Measurements from ENCODE around the gene ATG7. TPM values are rescaled to one million over a fixed set of nuclear protein-coding genes. Genes with fewer than 3 reads are reported as not detected.
A peak's percentile ranks its signal among the peaks of the same experiment; 100 is the strongest.

ATG7 gene
- total RNA-seq, 1 donor from 2014 or later = 53.5 TPM

DNA sequence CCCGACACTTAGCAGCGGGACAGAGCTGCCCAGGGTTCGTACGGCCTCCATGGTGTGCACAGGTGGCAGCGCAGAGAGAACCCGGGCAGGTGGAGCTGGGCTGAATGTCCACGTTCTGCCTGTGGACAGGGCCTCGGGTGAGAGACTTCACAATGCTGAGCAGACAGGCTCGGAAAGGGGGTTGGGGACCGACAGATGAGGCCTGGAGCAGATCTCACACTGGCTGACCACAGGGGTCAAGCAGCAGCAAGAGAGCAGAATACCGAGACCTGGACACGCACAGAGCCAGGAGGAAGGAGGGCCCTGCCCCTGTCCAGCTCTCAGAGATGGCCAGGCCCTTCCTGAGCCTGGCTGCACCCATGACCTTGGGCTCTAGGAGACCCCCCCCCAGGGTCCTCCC, 288.5 kb downstream of the ATG7 start:
- H3K4me1 ChIP-seq = peaks cover 3% of the 10 kb centered on the region
- no peaks in the 10 kb centered on the region for H3K36me3 ChIP-seq
- Mint-ChIP-seq H3K9me3 (no peaks in the 10 kb centered on the region), H3K4me3 (no peak overlapping the region), H3K27ac (peak overlapping the region; percentile 95), H3K4me1 (peaks cover 62% of the 10 kb centered on the region), H3K27me3 (ENCODE audit: insufficient read depth, low read depth) (peaks cover 12% of the 10 kb centered on the region), H3K36me3 (peaks cover 41% of the 10 kb centered on the region)
- H3K27me3 ChIP-seq = no peaks in the 10 kb centered on the region
- TF ChIP-seq EZH2 (IDR thresholded peaks at IDR 0.05) (no peak), EZH2phosphoT487 (IDR thresholded peaks at IDR 0.05) (no peak)
- TF ChIP-seq, protein P1, sequence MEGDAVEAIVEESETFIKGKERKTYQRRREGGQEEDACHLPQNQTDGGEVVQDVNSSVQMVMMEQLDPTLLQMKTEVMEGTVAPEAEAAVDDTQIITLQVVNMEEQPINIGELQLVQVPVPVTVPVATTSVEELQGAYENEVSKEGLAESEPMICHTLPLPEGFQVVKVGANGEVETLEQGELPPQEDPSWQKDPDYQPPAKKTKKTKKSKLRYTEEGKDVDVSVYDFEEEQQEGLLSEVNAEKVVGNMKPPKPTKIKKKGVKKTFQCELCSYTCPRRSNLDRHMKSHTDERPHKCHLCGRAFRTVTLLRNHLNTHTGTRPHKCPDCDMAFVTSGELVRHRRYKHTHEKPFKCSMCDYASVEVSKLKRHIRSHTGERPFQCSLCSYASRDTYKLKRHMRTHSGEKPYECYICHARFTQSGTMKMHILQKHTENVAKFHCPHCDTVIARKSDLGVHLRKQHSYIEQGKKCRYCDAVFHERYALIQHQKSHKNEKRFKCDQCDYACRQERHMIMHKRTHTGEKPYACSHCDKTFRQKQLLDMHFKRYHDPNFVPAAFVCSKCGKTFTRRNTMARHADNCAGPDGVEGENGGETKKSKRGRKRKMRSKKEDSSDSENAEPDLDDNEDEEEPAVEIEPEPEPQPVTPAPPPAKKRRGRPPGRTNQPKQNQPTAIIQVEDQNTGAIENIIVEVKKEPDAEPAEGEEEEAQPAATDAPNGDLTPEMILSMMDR (IDR thresholded peaks at IDR 0.05) = no peak
- peaks cover 90% of the 10 kb centered on the region for H4K20me1 ChIP-seq (ENCODE audit: low read depth)
- H3K9ac ChIP-seq = no peak overlapping the region
- no peak overlapping the region for H3K27ac ChIP-seq
- no peak overlapping the region for H3K4me3 ChIP-seq
- H2AFZ ChIP-seq (replicated peaks) = no peak overlapping the region
- no peak for DNase-seq (ENCODE audit: low spot score)
- no peaks in the 10 kb centered on the region for H3F3A ChIP-seq (ENCODE audit: low read depth)
- no peak overlapping the region for H3K4me2 ChIP-seq
- H3K9me3 ChIP-seq (ENCODE audit: low read depth) = no peaks in the 10 kb centered on the region
- H3K79me2 ChIP-seq (ENCODE audit: low read depth) = peaks cover 39% of the 10 kb centered on the region

DNA sequence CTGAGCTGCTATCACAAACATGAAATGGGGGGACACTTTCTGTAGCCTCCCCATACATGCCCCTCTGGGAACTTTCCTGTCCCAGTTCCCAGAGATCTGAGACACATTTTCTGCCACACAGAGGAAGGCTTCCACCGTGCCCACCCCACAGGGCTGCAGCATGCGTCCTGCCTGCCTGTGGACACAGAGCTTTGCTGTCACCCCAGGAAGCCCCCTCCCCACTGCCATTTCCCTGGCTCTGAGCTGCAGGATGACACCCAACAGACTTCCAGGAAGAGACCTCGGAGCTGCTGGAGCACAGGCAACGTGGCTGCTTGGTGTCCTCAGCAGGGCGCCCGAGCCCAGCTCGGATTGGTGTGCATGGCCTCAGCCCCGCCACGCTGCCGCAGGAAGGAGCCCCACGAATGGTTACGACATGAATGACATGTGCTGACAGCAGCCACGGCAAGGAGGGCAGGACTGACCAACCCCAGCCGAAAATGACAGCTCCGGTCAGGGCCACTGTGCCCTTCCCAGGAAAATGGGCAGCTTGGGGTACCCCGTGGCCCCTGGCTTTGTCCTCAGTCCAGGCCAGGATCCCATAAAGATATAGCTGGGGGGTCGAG, 290.2 kb downstream of the ATG7 start:
- peaks cover 90% of the 10 kb centered on the region for H4K20me1 ChIP-seq (ENCODE audit: low read depth)
- no peaks in the 10 kb centered on the region for H3K36me3 ChIP-seq
- Mint-ChIP-seq H3K36me3 (peaks cover 49% of the 10 kb centered on the region), H3K9me3 (no peaks in the 10 kb centered on the region), H3K27ac (no peak overlapping the region), H3K4me1 (peaks cover 51% of the 10 kb centered on the region), H3K27me3 (ENCODE audit: insufficient read depth, low read depth) (peaks cover 10% of the 10 kb centered on the region), H3K4me3 (no peak overlapping the region)
- H3K4me1 ChIP-seq = peaks cover 3% of the 10 kb centered on the region
- no peaks in the 10 kb centered on the region for H3K9me3 ChIP-seq (ENCODE audit: low read depth)
- DNase-seq (ENCODE audit: low spot score) = no peak
- H3K9ac ChIP-seq = no peak overlapping the region
- H3K27ac ChIP-seq = no peak overlapping the region
- TF ChIP-seq EZH2phosphoT487 (IDR thresholded peaks at IDR 0.05) = no peak
- no peak for TF ChIP-seq EZH2 (IDR thresholded peaks at IDR 0.05)
- TF ChIP-seq, protein P1 (IDR thresholded peaks at IDR 0.05) = no peak
- H3K4me2 ChIP-seq = no peak overlapping the region
- no peak overlapping the region for H3K4me3 ChIP-seq
- H3K27me3 ChIP-seq = no peaks in the 10 kb centered on the region
- H3F3A ChIP-seq (ENCODE audit: low read depth) = no peaks in the 10 kb centered on the region
- H2AFZ ChIP-seq (replicated peaks) = no peak overlapping the region
- H3K79me2 ChIP-seq (ENCODE audit: low read depth) = peaks cover 45% of the 10 kb centered on the region

DNA sequence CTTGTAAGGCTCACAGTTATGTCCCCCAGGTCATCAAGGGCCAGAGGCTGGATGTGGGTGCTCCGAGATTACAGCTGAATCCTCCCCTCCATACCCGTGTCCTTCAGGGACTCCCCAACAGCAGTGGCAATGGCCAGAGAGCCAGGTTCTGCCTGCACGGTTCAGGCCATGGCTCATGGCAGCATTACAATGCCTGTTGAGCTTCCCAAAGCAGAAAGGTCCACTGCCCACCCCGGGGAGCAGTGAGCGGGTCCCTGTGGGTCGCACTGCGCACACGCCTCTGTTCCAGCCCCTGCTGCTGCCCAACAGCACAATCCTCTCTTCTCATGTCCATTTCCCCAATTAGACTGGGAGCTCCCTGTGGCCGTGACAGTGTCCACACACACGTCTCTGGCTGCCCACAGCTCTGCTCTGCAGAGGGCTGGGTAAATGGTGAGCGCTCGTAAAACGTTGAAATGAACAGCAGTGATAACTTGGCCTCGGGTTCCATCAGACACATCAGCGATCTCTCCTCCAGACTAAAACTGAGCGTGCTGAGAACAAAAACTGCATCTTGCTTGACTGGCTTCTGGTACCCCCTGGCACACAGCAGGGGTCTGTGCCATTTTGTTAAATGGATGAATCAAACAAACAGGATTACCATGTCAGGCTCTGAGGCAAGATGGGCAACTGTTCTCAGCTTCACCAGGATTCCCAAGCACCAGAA, 291.1 kb downstream of the ATG7 start:
- Mint-ChIP-seq H3K9me3 (no peaks in the 10 kb centered on the region), H3K4me1 (peaks cover 44% of the 10 kb centered on the region), H3K4me3 (no peak overlapping the region), H3K27ac (no peak overlapping the region), H3K27me3 (ENCODE audit: insufficient read depth, low read depth) (peaks cover 12% of the 10 kb centered on the region), H3K36me3 (peaks cover 46% of the 10 kb centered on the region)
- H3K4me2 ChIP-seq = no peak overlapping the region
- peaks cover 3% of the 10 kb centered on the region for H3K4me1 ChIP-seq
- H3F3A ChIP-seq (ENCODE audit: low read depth) = no peaks in the 10 kb centered on the region
- peaks cover 91% of the 10 kb centered on the region for H4K20me1 ChIP-seq (ENCODE audit: low read depth)
- no peaks in the 10 kb centered on the region for H3K9me3 ChIP-seq (ENCODE audit: low read depth)
- no peaks in the 10 kb centered on the region for H3K36me3 ChIP-seq
- no peaks in the 10 kb centered on the region for H3K27me3 ChIP-seq
- peaks cover 53% of the 10 kb centered on the region for H3K79me2 ChIP-seq (ENCODE audit: low read depth)
- no peak overlapping the region for H3K9ac ChIP-seq
- H3K4me3 ChIP-seq = no peak overlapping the region
- no peak for TF ChIP-seq EZH2phosphoT487 (IDR thresholded peaks at IDR 0.05)
- TF ChIP-seq, protein P1 (IDR thresholded peaks at IDR 0.05) = no peak
- TF ChIP-seq EZH2 (IDR thresholded peaks at IDR 0.05) = no peak
- H2AFZ ChIP-seq (replicated peaks) = no peak overlapping the region
- H3K27ac ChIP-seq = no peak overlapping the region
- DNase-seq (ENCODE audit: low spot score) = no peak

All from neural progenitor cell (in vitro differentiated cells).